HepG2 (cell line): ENCODE results near the gene SKI. TPM values are rescaled to one million over a fixed set of nuclear protein-coding genes. Genes with fewer than 3 reads are reported as not detected.

Experiments used
- GATAD2A ChIP-seq: IDR thresholded peaks from 2 replicates; pipeline ENCODE4 v1.6.1; 2016
- HINFP ChIP-seq: sonication (generic); formaldehyde crosslinking; IDR thresholded peaks from 2 replicates; pipeline ENCODE4 v1.4.0; 2020; ENCODE audit warnings: low read depth, mild to moderate bottlenecking, missing genetic modification reagents
- HMGXB4 ChIP-seq, 2 experiments: sonication (generic) in 1 of 2; formaldehyde crosslinking in 1 of 2; IDR thresholded peaks; 2 replicates each; pipeline versions ENCODE4 v1.4.0 to v1.6.1; 2018 to 2020; ENCODE audit warnings: missing genetic modification reagents in 2 of 2, borderline replicate concordance in 1 of 2, low read depth in 1 of 2, mild to moderate bottlenecking in 1 of 2, missing biosample characterization in 1 of 2
- HNF4G ChIP-seq, 2 experiments: sonication (generic) in 1 of 2; formaldehyde crosslinking in 1 of 2; IDR thresholded peaks; 2 replicates each; pipeline versions ENCODE4 v1.4.0 to v1.6.1; 2011 to 2020; ENCODE audit warnings: borderline replicate concordance in 2 of 2, low read depth in 2 of 2, mild to moderate bottlenecking in 2 of 2, low read length in 1 of 2, missing genetic modification reagents in 1 of 2, moderate library complexity in 1 of 2
- HNRNPL ChIP-seq: fragments of 200-400 bp; formaldehyde crosslinking; IDR thresholded peaks from 2 replicates; pipeline ENCODE4 v1.6.1; 2017; ENCODE audit warnings: mild to moderate bottlenecking, low read depth, low read length
- IKZF4 ChIP-seq: sonication (generic); formaldehyde crosslinking; IDR thresholded peaks from 2 replicates; pipeline ENCODE4 v1.5.1; 2020; ENCODE audit warnings: borderline replicate concordance, mild to moderate bottlenecking, low read depth, missing genetic modification reagents; ENCODE audit errors: not compliant biosample characterization
- PLRG1 ChIP-seq: fragments of 450-650 bp; conservative IDR thresholded peaks from 2 replicates; pipeline ENCODE4 v1.6.1; 2016
- SNAPC2 ChIP-seq: sonication (generic); formaldehyde crosslinking; IDR thresholded peaks from 2 replicates; pipeline ENCODE4 v1.8.1; 2022; ENCODE audit warnings: mild to moderate bottlenecking, missing genetic modification reagents
- SOX6 ChIP-seq, 2 experiments: fragments of 450-650 bp in 1 of 2; sonication (generic) in 1 of 2; formaldehyde crosslinking in 1 of 2; IDR thresholded peaks; 2 replicates each; pipeline versions ENCODE4 v1.4.0 to v1.6.1; 2017 to 2020; ENCODE audit warnings: antibody characterized with exemption in 1 of 2, mild to moderate bottlenecking in 1 of 2, missing genetic modification reagents in 1 of 2
- TAF1 ChIP-seq: sonication (generic); formaldehyde crosslinking; IDR thresholded peaks from 2 replicates; pipeline ENCODE4 v1.4.0; 2020; ENCODE audit warnings: missing genetic modification reagents
- TCF12 ChIP-seq, 2 experiments: fragments of 450-650 bp in 1 of 2; sonication (generic) in 1 of 2; formaldehyde crosslinking in 1 of 2; IDR thresholded peaks; 2 replicates each; pipeline versions ENCODE4 v1.6.1 to v1.8.0; 2017 to 2022; ENCODE audit warnings: antibody characterized with exemption in 1 of 2, mild to moderate bottlenecking in 1 of 2, missing genetic modification reagents in 1 of 2, moderate library complexity in 1 of 2
- TRIM22 ChIP-seq: fragments of 450-650 bp; IDR thresholded peaks from 2 replicates; pipeline ENCODE4 v1.6.1; 2017
- XRCC5 ChIP-seq: fragments of 200-400 bp; formaldehyde crosslinking; optimal IDR thresholded peaks from 2 replicates; pipeline ENCODE3; 2017; ENCODE audit warnings: mild to moderate bottlenecking, low read length
- ZFP36L1 ChIP-seq: sonication (generic); formaldehyde crosslinking; IDR thresholded peaks from 2 replicates; pipeline ENCODE4 v1.8.0; 2022; ENCODE audit warnings: mild to moderate bottlenecking, missing genetic modification reagents, moderate library complexity
- ZFP37 ChIP-seq: sonication (generic); formaldehyde crosslinking; IDR thresholded peaks from 2 replicates; pipeline ENCODE4 v1.4.0; 2020; ENCODE audit warnings: missing genetic modification reagents, borderline replicate concordance
- ZGPAT ChIP-seq: IDR thresholded peaks from 2 replicates; pipeline ENCODE4 v1.6.1; 2016; ENCODE audit warnings: mild to moderate bottlenecking
- ZNF558 ChIP-seq: sonication (generic); formaldehyde crosslinking; IDR thresholded peaks from 2 replicates; pipeline ENCODE4 v1.9.0; 2022; ENCODE audit warnings: mild to moderate bottlenecking, missing genetic modification reagents, borderline replicate concordance
- ZNF569 ChIP-seq: sonication (generic); formaldehyde crosslinking; IDR thresholded peaks from 2 replicates; pipeline ENCODE4 v1.5.0; 2020; ENCODE audit warnings: mild to moderate bottlenecking, missing genetic modification reagents, moderate library complexity, borderline replicate concordance
- ZNF776 ChIP-seq: sonication (generic); formaldehyde crosslinking; IDR thresholded peaks from 2 replicates; pipeline ENCODE4 v1.4.0; 2020; ENCODE audit warnings: mild to moderate bottlenecking, missing genetic modification reagents
- polyA plus RNA-seq, 8 experiments: library from polyadenylated mRNA; depleted of rRNA in 3 of 8; stranded (reverse) in 7 of 8; unstranded in 1 of 8; fragments of >200 nt; fragmentation: Illumina TruSeq in 4 of 8; extraction: Trizol in 4 of 8; gene quantifications; 2 replicates each; pipeline versions ENCODE4 v1.2.1 to v1.2.3, GENCODE V29; 2011 to 2016; ENCODE audit warnings: low read depth in 4 of 8, missing spikeins in 1 of 8, mixed read lengths in 1 of 8; ENCODE audit not compliant: insufficient read depth in 1 of 8
- total RNA-seq, 5 experiments: library from RNA; depleted of rRNA; stranded (reverse); fragments of >200 nt; fragmentation: Illumina TruSeq; extraction: Trizol; gene quantifications; 2 replicates each; pipeline ENCODE4 v1.2.3, GENCODE V29; 2016; ENCODE audit warnings: low read depth in 1 of 5
- TF ChIP-seq, protein P1 (sequence below): sonication (generic); formaldehyde crosslinking; IDR thresholded peaks from 2 replicates; pipeline ENCODE4 v1.8.0; 2022; ENCODE audit warnings: mild to moderate bottlenecking, missing genetic modification reagents

SKI gene
- total and polyA plus RNA-seq, 2 of the 13 experiments (the other 11 are each of a cell fraction or from before 2014, with no cell fraction given), result 4.7 to 6.9 TPM

DNA sequence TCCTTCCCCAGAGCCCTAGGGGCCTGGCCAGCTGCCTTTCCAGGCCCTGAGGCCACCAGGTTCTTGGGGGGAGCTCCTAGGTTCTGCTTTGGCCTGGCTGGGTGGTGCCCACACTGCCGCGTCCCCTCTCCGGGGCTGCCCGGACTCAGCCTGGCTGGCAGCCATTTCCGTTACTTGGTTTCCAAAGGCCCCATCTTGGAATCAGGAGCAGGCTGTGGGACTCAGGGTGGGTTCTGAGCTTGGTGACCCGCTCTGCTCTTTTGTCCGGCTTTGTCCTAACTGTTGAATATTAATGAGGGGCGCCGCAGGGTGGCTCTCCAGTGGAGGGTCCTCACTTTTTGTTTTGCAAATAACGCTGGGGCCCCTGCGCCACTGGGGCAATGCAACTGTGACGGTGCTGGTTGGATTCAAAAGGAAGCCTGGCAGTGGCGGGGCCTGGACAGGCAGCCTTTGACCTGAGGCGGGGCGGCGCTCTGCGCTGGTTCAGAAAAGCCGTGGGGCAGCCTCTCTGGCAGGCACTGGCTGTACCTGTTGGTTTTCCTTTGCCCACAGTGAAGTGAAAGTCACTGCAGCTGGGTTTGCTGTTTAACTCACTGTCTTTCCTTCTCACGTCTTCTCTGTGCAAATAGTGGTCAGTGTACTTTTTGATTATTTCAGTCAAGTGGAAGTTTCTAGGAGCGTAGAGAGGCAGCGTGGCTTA, 20.2 kb downstream of the SKI start (continued):
- TF ChIP-seq IKZF4 (CRISPR knock-in tag) (no peak), HINFP (CRISPR knock-in tag) (no peak), ZFP36L1 (no peak), ZNF776 (CRISPR knock-in tag) (0 out of 2 replicates have a peak, but pooled peaks have one; percentile 15), SNAPC2 (CRISPR knock-in tag) (0 out of 2 replicates have a peak, but pooled peaks have one; percentile 34), XRCC5 (peak; percentile 53), ZFP37 (no peak), ZNF558 (CRISPR knock-in tag) (no peak), HMGXB4 (CRISPR knock-in tag; IDR thresholded peaks at IDR 0.05; ENCODE audit: borderline replicate concordance in 1 of 2, low read depth in 1 of 2) (peak in 1 of 2 experiments; percentile 48; a peak in 1 of 4 replicates), PLRG1 (no peak), TRIM22 (no peak), TCF12 (IDR thresholded peaks at IDR 0.05) (no peak), TCF12 (CRISPR knock-in tag; IDR thresholded peaks at IDR 0.05) (no peak), HNRNPL (peak; percentile 90), ZNF569 (CRISPR knock-in tag) (no peak), GATAD2A (CRISPR knock-in tag) (peak; percentile 61; the same call in 1 of the 2 replicates), TAF1 (CRISPR knock-in tag) (no peak), HNF4G (IDR thresholded peaks at IDR 0.05; ENCODE audit: borderline replicate concordance, low read depth, low read length) (peak; percentile 66), HNF4G (CRISPR knock-in tag; IDR thresholded peaks at IDR 0.05; ENCODE audit: borderline replicate concordance, low read depth) (0 out of 2 replicates have a peak, but pooled peaks have one; percentile 3), ZGPAT (CRISPR knock-in tag) (0 out of 2 replicates have a peak, but pooled peaks have one; percentile 35), SOX6 (IDR thresholded peaks at IDR 0.05) (no peak), SOX6 (CRISPR knock-in tag; IDR thresholded peaks at IDR 0.05) (peak; percentile 67)
- TF ChIP-seq, protein P1, sequence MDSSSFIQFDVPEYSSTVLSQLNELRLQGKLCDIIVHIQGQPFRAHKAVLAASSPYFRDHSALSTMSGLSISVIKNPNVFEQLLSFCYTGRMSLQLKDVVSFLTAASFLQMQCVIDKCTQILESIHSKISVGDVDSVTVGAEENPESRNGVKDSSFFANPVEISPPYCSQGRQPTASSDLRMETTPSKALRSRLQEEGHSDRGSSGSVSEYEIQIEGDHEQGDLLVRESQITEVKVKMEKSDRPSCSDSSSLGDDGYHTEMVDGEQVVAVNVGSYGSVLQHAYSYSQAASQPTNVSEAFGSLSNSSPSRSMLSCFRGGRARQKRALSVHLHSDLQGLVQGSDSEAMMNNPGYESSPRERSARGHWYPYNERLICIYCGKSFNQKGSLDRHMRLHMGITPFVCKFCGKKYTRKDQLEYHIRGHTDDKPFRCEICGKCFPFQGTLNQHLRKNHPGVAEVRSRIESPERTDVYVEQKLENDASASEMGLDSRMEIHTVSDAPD (CRISPR knock-in tag), result peak; percentile 60; the same call in 1 of the 2 replicates
